Measurements from ENCODE around the gene DPM1.

- TF ChIP-seq, protein P1, sequence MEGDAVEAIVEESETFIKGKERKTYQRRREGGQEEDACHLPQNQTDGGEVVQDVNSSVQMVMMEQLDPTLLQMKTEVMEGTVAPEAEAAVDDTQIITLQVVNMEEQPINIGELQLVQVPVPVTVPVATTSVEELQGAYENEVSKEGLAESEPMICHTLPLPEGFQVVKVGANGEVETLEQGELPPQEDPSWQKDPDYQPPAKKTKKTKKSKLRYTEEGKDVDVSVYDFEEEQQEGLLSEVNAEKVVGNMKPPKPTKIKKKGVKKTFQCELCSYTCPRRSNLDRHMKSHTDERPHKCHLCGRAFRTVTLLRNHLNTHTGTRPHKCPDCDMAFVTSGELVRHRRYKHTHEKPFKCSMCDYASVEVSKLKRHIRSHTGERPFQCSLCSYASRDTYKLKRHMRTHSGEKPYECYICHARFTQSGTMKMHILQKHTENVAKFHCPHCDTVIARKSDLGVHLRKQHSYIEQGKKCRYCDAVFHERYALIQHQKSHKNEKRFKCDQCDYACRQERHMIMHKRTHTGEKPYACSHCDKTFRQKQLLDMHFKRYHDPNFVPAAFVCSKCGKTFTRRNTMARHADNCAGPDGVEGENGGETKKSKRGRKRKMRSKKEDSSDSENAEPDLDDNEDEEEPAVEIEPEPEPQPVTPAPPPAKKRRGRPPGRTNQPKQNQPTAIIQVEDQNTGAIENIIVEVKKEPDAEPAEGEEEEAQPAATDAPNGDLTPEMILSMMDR (IDR thresholded peaks at IDR 0.05): no peak
- no peak for TF ChIP-seq POLR2A (IDR thresholded peaks at IDR 0.05)
Measured at GRCh38 chr20:50918403-50918802, 39.9 kb downstream of the DPM1 start.

Data from testis (tissue), 2 donors.